ENCODE data around the gene ESRRA.

DNA sequence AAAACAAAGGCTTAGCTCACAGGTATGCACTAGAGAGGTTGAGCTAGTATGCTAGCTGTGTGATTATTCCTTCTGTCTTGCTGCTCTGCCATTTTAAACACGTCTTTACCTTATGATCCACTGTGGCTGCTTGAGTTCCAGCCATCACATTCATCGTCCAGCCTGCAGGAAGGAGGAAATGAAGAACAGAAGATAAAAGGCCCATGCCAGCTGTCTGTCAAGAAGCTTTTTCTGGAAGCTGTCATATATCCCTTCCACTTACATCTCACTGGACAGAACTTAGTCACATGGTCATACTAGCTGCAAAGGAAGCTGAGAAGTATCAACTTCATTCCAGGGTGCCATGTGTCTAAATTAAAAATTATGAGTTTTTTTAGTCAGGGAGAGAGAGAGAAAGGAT lies 22.1 kb downstream of the ESRRA start:
- no peak for TF ChIP-seq EZH2 (IDR thresholded peaks at IDR 0.05; ENCODE audit: insufficient read depth, poor library complexity, severe bottlenecking)
- no peak for TF ChIP-seq EZH2phosphoT487 (IDR thresholded peaks at IDR 0.05; ENCODE audit: insufficient read depth, low read depth)

Data from GM23248 (cell line).